Trophoblast cell (in vitro differentiated cells and primary cell): ENCODE results near the gene APRT.

Source experiments
- DNase-seq, 2 donors: peaks; one replicate each; pipeline ENCODE4 v3.0.0-alpha.2; 2016
- H2AFZ ChIP-seq: 2 replicates; pipeline ENCODE4 v1.6.1; 2013; ENCODE audit warnings: low read length, moderate library complexity, mild to moderate bottlenecking; ENCODE audit not compliant: insufficient read depth, poor library complexity
- H2AK5ac ChIP-seq: 2 replicates; pipeline ENCODE4 v1.6.1; 2013; ENCODE audit warnings: mild to moderate bottlenecking, low read length
- H2BK120ac ChIP-seq: 2 replicates; pipeline ENCODE4 v1.6.1; 2013; ENCODE audit warnings: low read length, mild to moderate bottlenecking, moderate library complexity; ENCODE audit not compliant: insufficient read depth, poor library complexity
- H2BK12ac ChIP-seq: 2 replicates; pipeline ENCODE4 v1.6.1; 2013; ENCODE audit warnings: mild to moderate bottlenecking, low read length, moderate library complexity
- H2BK5ac ChIP-seq: 2 replicates; pipeline ENCODE4 v1.6.1; 2013; ENCODE audit warnings: low read length, low read depth, moderate library complexity, mild to moderate bottlenecking; ENCODE audit not compliant: poor library complexity
- H3K14ac ChIP-seq: 2 replicates; pipeline ENCODE4 v1.6.1; 2013; ENCODE audit warnings: mild to moderate bottlenecking, low read length
- H3K18ac ChIP-seq: 2 replicates; pipeline ENCODE4 v1.6.1; 2013; ENCODE audit warnings: mild to moderate bottlenecking, low read length
- H3K23ac ChIP-seq: 2 replicates; pipeline ENCODE4 v1.6.1; 2013; ENCODE audit warnings: low read length
- H3K27ac ChIP-seq: 2 replicates; pipeline ENCODE4 v1.5.1; 2013; ENCODE audit warnings: low read depth, mild to moderate bottlenecking, inconsistent platforms, low read length, moderate library complexity
- H3K27me3 ChIP-seq: 2 replicates; pipeline ENCODE4 v1.6.1; 2013; ENCODE audit warnings: inconsistent platforms, mild to moderate bottlenecking, low read length, moderate library complexity; ENCODE audit not compliant: insufficient read depth
- H3K36me3 ChIP-seq, 2 experiments: 1 replicate in 1 of 2; 2 replicates in 1 of 2; pipeline ENCODE4 v1.6.1; 2013; ENCODE audit warnings: low read length in 2 of 2, mild to moderate bottlenecking in 2 of 2, moderate library complexity in 1 of 2; ENCODE audit not compliant: insufficient read depth in 2 of 2, control insufficient read depth in 1 of 2
- H3K4ac ChIP-seq: 2 replicates; pipeline ENCODE4 v1.6.1; 2013; ENCODE audit warnings: low read depth, mild to moderate bottlenecking, low read length, moderate library complexity
- H3K4me1 ChIP-seq, 2 experiments: 1 replicate in 1 of 2; 2 replicates in 1 of 2; pipeline ENCODE4 v1.6.1; 2013; ENCODE audit warnings: low read length in 2 of 2, mild to moderate bottlenecking in 2 of 2, moderate library complexity in 1 of 2; ENCODE audit not compliant: insufficient read depth in 2 of 2, control insufficient read depth in 1 of 2
- H3K4me2 ChIP-seq: 2 replicates; pipeline ENCODE4 v1.6.1; 2013; ENCODE audit warnings: inconsistent platforms, mild to moderate bottlenecking, low read length, moderate library complexity
- H3K4me3 ChIP-seq: 2 replicates; pipeline ENCODE4 v1.5.1; 2013; ENCODE audit warnings: mild to moderate bottlenecking, low read depth, low read length, inconsistent platforms
- H3K79me1 ChIP-seq: one replicate; pipeline ENCODE4 v1.6.1; 2013; ENCODE audit warnings: low read length
- H3K79me2 ChIP-seq: 2 replicates; pipeline ENCODE4 v1.6.1; 2013; ENCODE audit warnings: low read length, mild to moderate bottlenecking; ENCODE audit not compliant: control insufficient read depth, insufficient read depth, poor library complexity
- H3K9ac ChIP-seq: 2 replicates; pipeline ENCODE4 v1.6.1; 2013; ENCODE audit warnings: mild to moderate bottlenecking, low read length
- H3K9me3 ChIP-seq: 2 replicates; pipeline ENCODE4 v1.6.1; 2013; ENCODE audit warnings: low read depth, mild to moderate bottlenecking, control low read depth, inconsistent platforms, low read length; ENCODE audit not compliant: insufficient read depth
- H4K12ac ChIP-seq: 2 replicates; pipeline ENCODE4 v1.6.1; 2013; ENCODE audit warnings: low read depth, mild to moderate bottlenecking, low read length, moderate library complexity
- H4K8ac ChIP-seq: 2 replicates; pipeline ENCODE4 v1.6.1; 2013; ENCODE audit warnings: low read depth, mild to moderate bottlenecking, low read length, moderate library complexity
- H4K91ac ChIP-seq: one replicate; pipeline ENCODE4 v1.6.1; 2013; ENCODE audit warnings: low read depth, mild to moderate bottlenecking, low read length, moderate library complexity
- WGBS: extraction: QIAGEN DNeasy Blood & Tissue Kit; methylation state at CpG from one replicate; pipeline ENCODE4 v1.1.7; 2013; ENCODE audit warnings: missing lambda C conversion rate; ENCODE audit not compliant: insufficient read length, insufficient coverage; ENCODE audit errors: extremely low coverage; 5-methylcytosine and 5-hydroxymethylcytosine counted together

APRT gene

GRCh38 chr16:88830258-88830657, 18.5 kb upstream of the APRT start:
- no peak overlapping the region for H3K4me2 ChIP-seq

GRCh38 chr16:88828711-88829110, 17.0 kb upstream of the APRT start:
- Histone ChIP-seq H3K18ac (no peak overlapping the region), H2BK12ac (no peak overlapping the region), H3K79me2 (no peaks in the 10 kb centered on the region), H3K9ac (no peak overlapping the region), H4K91ac (no peak overlapping the region), H3K23ac (no peak overlapping the region), H4K8ac (no peak overlapping the region), H3K4me3 (no peak overlapping the region), H3K4ac (no peak overlapping the region), H3K4me1 (no peaks in the 10 kb centered on the region), H3K14ac (no peak overlapping the region), H3K9me3 (peaks cover 2% of the 10 kb centered on the region), H2BK5ac (no peak overlapping the region), H2AK5ac (no peak overlapping the region), H2AFZ (no peak overlapping the region), H3K36me3 (peaks cover 21 to 25% of the 10 kb centered on the region in 2 experiments), H4K12ac (no peak overlapping the region), H3K27me3 (no peaks in the 10 kb centered on the region), H3K4me2 (no peak overlapping the region), H3K27ac (no peak overlapping the region), H3K79me1 (no peaks in the 10 kb centered on the region), H2BK120ac (no peak overlapping the region)
- no CpG with 5 or more reads among the region's 24 CpGs for WGBS
- no peak for DNase-seq

More at GRCh38 chr16:88830258-88830657, 18.5 kb upstream of the APRT start:
- Histone ChIP-seq H3K27me3 (no peaks in the 10 kb centered on the region), H4K91ac (no peak overlapping the region), H3K18ac (no peak overlapping the region), H3K36me3 (peaks cover 17 to 20% of the 10 kb centered on the region in 2 experiments), H3K4me3 (no peak overlapping the region), H3K9me3 (no peaks in the 10 kb centered on the region), H2BK120ac (no peak overlapping the region), H2BK12ac (no peak overlapping the region), H4K8ac (no peak overlapping the region), H2BK5ac (no peak overlapping the region), H3K9ac (no peak overlapping the region), H3K4ac (no peak overlapping the region), H3K14ac (no peak overlapping the region), H3K23ac (no peak overlapping the region), H3K79me1 (no peaks in the 10 kb centered on the region), H3K4me1 (no peaks in the 10 kb centered on the region), H3K79me2 (no peaks in the 10 kb centered on the region), H4K12ac (no peak overlapping the region), H3K27ac (no peak overlapping the region), H2AK5ac (no peak overlapping the region), H2AFZ (no peak overlapping the region)
- WGBS = no CpG with 5 or more reads among the region's 11 CpGs
- DNase-seq = no peak

- no peak overlapping the region for H2AFZ ChIP-seq
- H2BK5ac ChIP-seq = no peak overlapping the region
- H3K23ac ChIP-seq = no peak overlapping the region
- peaks cover 26 to 28% of the 10 kb centered on the region in 2 experiments for H3K36me3 ChIP-seq
- no peak for DNase-seq
- no peak overlapping the region for H3K14ac ChIP-seq
- no peaks in the 10 kb centered on the region for H3K27me3 ChIP-seq
- no peaks in the 10 kb centered on the region for H3K79me2 ChIP-seq
- H2AK5ac ChIP-seq = no peak overlapping the region
- no peak overlapping the region for H3K27ac ChIP-seq
- no peak overlapping the region for H4K12ac ChIP-seq
- peaks cover 2% of the 10 kb centered on the region for H3K9me3 ChIP-seq
- no peaks in the 10 kb centered on the region for H3K79me1 ChIP-seq
- H3K9ac ChIP-seq = no peak overlapping the region
- no peak overlapping the region for H3K4ac ChIP-seq
- no CpG with 5 or more reads among the region's 21 CpGs for WGBS
- H3K4me3 ChIP-seq = no peak overlapping the region
- no peak overlapping the region for H4K91ac ChIP-seq
- H2BK12ac ChIP-seq = no peak overlapping the region
- no peak overlapping the region for H2BK120ac ChIP-seq
- no peak overlapping the region for H4K8ac ChIP-seq
- no peak overlapping the region for H3K4me2 ChIP-seq
- H3K4me1 ChIP-seq = no peaks in the 10 kb centered on the region
- no peak overlapping the region for H3K18ac ChIP-seq
Measured at GRCh38 chr16:88827727-88828126, 16.0 kb upstream of the APRT start.

GRCh38 chr16:88826070-88826840, 14.5 kb upstream of the APRT start:
- H4K12ac ChIP-seq = no peak overlapping the region
- no peaks in the 10 kb centered on the region for H3K27me3 ChIP-seq
- H2BK5ac ChIP-seq = no peak overlapping the region
- no peak overlapping the region for H2AFZ ChIP-seq
- H2BK12ac ChIP-seq = no peak overlapping the region
- no peak overlapping the region for H3K27ac ChIP-seq
- no peak overlapping the region for H3K23ac ChIP-seq
- H3K4me1 ChIP-seq = no peaks in the 10 kb centered on the region
- no peak overlapping the region for H3K4me3 ChIP-seq
- peaks cover 2% of the 10 kb centered on the region for H3K9me3 ChIP-seq
- no peaks in the 10 kb centered on the region for H3K79me1 ChIP-seq
- no peak overlapping the region for H2AK5ac ChIP-seq
- no peak for DNase-seq
- no peak overlapping the region for H4K91ac ChIP-seq
- no peak overlapping the region for H2BK120ac ChIP-seq
- H4K8ac ChIP-seq = no peak overlapping the region
- H3K9ac ChIP-seq = no peak overlapping the region
- H3K79me2 ChIP-seq = no peaks in the 10 kb centered on the region
- no peak overlapping the region for H3K4ac ChIP-seq
- WGBS = no CpG with 5 or more reads among the region's 26 CpGs
- H3K36me3 ChIP-seq = peaks cover 36 to 40% of the 10 kb centered on the region in 2 experiments
- H3K14ac ChIP-seq = no peak overlapping the region
- no peak overlapping the region for H3K18ac ChIP-seq
- H3K4me2 ChIP-seq = no peak overlapping the region
